GM18517 (cell line): ENCODE measurements around the gene LTA4H.
"Not testable (repeated sequence)": the region's sequence is repeated elsewhere in the genome, so short reads cannot be mapped to it uniquely, and the experiment has no call there.

Source experiments
- ATAC-seq: cut with Tn5 transposase; IDR thresholded peaks from one replicate; pipeline ENCODE4 v1.9.1; 2021; ENCODE audit warnings: mild to moderate bottlenecking, moderate library complexity; ENCODE audit not compliant: unreplicated experiment

The LTA4H gene

DNA sequence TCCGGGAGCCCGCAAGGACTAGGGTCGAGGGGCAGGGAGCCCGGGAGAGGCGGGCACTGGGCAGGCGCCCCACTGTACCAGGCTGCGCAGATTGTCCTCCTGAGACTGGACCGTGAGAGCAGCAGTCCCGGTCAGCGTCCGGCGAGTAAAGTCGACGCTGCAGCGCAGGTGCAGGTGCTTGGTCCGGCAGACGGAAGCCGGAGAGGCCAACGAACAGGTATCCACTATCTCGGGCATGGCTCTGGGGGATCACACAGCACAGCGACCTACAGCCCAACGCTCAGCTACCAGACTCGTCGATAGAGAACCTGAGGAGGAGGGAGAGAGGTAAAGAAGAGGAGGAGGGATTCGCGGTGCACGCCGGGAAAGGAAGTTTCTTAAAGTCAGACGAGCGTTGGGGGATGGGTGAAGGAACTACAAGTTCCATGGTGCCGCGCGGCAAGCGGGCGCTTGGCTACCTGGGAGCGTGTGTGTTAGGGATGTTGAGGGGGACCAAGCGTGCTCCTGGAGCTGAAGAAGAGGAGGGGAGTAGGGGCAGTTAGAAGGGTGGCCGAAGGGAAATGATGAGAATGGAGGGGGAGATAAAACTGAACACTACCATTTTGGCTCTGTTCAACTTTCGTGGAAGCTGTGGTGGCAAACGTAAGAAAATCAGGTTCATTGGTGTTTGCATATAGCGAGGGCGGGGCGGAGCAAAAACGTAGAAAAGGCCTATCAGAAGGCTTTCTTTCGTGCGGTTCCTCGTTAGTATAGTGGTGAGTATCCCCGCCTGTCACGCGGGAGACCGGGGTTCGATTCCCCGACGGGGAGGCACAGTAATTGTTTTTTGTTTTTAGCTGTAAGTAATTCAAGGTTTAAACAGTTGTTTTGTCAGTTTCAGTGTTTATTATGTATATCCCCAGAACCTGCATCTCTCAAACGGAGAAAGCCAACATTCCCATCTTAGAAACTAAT, at the start of gene LTA4H:
Gene LTA4H (minus strand): TSS at position 305 of the 954 bp plus-strand sequence. CDS start 68 bp downstream, at position 237.
- peak; percentile 90 for ATAC-seq

DNA sequence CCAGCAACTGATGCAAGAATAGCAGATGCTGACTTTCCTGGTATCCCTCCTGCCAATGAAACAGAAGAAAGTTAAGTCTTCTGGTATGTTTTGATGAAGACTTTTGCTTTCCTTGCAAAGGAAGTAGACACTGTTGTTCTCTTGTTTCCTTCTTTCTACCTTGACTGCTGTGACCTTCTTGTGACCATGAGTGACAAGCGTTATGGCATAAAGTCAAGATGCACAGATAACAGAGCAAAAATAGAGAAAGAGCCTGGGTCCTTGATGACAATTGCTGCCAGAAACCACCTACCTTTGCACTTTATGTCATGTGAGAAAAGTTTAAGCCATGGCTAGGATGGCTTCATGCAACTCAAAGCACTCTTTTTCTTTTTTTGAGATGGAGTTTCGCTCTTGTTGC, 49.2 kb upstream of the LTA4H start:
- ATAC-seq = no peak

DNA sequence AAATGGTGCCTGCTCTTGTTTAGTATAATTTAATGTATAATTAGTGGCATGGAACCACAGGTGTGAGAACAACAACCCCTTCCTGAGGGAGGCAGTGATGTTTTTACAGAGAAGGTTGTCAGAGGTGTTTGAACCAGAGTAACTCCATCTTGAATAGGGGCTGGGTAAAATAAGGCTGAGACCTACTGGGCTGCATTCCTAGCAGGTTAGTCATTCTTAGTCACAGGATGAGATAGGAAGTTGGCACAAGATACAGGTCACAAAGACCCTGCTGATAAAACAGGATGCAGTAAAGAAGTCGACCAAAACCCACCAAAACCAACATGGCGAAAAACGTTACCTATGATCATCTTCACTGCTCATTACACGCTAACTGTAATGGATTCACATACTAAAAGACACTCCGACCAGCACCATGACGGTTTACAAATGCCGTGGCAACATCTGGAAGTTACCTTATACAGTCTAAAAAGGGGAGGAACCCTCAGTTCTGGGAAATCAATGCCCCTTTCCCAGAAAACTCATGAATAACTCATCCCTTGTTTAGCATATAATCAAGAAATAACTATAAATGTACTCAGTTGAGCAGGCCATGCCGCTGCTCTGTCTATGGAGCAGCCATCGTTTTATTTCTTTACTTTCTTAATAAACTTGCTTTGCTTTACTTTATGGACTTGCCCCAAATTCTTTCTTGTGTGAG, 47.8 kb upstream of the LTA4H start:
- no peak for ATAC-seq

DNA sequence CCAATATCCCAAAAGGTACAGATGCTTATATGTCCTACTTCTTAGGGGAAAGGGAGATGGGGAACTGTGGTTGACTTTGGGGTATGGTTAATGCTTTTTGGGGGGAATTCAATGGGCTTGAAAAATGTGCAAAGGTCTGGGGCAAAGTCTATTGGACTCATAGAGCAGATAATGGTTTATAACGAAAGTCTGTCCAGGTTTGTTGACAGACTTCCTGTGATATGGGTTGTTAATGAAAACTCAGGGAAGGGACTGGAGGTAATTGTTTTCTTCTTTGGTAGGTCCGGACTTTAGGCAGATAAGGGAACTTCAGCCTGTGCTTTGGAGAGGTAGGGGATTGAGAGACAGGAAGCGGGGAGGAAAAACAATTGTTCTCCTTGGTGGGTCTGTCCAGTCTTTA, 46.2 kb upstream of the LTA4H start:
- ATAC-seq = no peak

DNA sequence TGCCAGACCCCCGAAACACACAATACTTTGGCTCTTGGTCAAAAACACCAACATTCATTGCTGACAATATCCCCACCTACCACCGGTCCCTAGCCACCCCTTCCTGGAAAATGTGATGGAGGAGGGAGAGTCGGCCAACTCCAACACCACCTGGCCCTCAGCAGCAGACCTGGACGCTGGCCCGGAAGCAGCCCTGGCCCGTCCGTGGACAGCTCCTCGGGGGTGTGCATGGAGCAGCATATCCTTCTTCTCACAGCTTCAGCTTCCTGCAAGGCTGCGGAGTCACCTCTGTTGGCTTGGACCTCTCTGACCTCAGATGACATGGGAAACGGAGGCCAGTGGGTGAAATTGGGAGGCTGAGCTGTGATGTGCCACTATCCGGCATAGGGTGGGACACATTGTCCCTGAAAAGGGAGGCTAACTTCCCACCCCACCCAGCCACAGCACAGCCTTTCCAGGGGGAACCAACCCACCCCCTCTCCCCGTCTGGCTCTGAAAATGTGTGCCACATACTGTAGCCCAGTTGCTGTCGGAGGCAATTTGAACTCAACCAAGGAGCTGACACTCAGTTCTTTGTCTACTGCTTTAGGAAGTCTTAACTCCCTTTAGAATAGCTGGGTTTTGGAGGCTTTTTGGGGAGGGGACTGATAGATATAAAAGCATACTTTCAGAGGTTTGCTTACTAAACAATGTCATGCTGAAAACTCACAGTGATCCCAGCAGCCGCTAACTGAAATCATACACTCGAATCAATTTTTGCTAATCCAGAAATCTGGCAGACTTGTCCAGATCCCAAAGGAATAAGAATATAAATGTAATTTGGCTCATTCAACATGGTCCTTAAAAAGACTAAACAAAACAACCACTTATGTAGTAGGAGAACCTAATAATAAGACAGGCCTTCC, 43.1 kb upstream of the LTA4H start:
- ATAC-seq = no peak

DNA sequence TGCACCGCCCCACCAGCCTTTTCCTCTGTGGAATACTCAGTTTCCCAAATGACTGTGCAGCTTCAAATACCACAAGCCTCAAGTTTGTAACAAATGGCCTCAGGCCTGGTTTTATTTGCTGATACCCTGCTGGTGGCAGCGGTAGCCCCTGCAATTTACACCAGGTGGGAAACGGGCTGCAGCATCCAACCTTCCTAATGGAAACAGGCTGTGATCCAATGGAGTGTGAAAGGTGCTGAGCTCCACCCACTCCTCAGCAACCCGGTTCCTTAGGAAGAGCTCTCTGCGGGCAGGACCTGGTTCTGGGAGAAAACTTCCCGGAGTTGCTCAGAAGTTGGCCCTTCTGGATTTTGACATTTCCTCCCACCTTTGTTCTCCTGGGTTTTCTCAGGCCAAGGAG, 41.7 kb upstream of the LTA4H start:
- no peak for ATAC-seq

DNA sequence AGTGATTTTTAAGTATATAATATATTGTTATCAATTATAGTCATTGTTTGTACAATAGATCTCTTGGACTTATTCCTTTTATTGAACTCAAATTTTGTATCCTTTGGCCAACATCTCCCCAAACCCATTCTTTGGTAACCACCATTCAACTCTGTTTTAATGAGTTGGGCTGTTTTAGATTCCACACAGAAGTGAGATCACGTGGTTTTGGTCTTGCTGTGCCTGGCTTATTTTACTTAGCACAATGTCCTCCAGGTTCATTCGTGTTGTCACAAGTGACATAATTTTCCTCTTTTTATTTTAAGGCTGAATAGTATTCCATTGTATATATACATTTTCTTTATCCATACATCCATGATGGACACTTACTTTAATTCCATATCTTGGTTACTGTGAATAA, 40.2 kb upstream of the LTA4H start:
- ATAC-seq = no peak

DNA sequence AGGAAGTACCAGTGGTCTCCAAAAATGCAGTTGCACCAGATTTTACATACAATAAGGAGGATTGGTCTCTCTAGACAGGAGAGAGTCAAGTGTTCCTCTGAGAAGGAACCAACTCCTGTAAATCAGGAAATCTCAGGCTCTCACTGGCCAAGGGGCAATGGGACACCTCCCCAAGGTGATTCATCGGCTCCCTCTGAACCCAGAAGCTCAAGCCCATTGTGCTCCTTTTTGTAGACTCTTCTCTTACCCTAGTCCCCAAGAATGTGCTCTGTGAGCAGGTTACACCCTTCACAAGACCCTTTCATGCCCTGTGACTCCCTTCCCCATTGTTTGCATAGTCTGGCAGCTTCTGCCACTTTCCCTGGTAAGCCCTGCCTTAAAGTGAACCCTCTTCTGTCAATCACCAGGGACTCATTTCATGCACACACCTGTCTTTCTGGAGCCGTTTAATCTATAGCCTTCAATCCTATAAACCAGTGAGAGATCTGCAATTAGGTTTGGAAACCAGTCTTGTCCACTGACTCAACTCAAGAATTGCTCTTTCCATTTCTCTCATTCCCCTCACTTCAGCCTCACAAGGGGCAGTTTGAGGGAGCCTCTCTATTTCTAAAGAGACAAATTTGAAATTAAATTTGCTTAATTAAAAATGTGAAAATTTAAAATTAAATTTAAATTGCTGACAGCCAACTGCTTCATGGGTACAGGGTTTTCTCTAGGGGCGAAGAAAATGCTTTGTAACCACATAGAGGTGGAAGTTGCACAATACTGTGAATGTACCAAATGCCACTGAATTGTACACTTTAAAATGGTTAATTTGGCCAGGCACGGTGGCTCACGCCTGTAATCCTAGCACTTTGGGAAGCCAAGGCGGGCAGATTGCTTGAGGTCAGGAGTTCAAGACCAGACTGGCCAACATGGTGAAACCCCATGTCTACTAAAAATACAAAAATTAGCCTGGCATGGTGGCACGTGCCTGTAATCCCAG, 38.3 kb upstream of the LTA4H start:
- ATAC-seq = no peak

DNA sequence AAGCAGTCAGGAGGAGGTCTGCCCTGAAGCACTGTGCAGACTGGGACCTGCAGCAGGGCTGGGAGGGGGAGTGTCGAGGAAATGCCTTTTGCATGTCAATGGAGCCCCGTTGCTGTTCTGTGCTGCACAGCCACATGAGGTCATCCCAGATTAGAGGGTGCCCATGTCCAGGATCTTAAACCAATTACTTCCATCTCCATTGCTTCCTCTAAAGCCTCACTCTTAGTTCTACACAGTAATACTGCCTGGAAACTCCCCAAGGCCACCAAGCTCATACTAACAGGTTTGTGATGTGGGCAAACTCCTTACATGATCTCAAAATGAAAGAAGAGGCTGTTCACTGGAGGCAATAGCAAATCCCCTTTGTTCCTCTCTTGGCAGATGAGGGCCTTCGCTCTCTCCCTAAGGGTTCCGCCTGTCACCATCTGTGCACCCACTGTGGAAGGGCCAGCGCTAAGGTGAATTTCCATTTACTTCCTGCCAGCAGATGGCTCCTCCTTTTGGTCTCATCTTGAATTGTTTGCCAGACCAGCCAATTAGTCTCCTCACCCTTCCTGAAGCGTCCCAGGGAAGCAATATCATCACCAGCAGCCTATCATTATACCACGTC, 35.4 kb upstream of the LTA4H start:
- no peak for ATAC-seq

DNA sequence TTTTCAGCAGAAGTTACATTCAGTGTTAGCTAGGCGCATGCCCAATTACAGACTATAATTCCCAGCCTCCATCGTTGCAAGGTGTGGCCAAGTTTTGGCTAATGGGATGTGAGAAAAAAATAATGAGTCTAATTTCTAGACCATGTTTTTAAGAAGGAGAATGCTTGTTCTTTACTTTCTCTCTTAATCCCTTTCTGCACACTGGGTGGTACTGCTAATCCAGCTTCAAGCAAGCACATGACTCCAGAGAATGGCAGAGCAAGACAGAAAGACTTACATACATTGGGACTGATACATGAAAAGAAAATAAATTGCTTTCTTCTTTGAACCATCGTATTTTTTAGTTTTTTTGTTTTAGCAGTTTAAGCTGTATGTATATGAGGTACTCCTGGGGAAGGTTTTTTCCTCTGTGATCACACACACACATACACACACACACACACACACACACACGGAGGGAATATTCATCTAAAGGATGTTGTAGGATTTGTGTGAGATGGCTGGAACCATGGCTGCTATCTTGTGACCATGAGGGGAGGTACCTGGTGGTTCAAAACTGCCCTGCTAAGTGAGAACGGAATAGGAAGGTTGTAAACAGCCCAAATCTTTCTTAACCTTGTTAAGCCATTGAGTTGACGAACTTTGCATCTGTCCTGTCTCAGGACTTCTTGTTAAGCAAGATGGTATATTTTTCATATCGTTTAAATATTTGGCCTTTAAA, 34.3 kb upstream of the LTA4H start:
- no peak for ATAC-seq

DNA sequence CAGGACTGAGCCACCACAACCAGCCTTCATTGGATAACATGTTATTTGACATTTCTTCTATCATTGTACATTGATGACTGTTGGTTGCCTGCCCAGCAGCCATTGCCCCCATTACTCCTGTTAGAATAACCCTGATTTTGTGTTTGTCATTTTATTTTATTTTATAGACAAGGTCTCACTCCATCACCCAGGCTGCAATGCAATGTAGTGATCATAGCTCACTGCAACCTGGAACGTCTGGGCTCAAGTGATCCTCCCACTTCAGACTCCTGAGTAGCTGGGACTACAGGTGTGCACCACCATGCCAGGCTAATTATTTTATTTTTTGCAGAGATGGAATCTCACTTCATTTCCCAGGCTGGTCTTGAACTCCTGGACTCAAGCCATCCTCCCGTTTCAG, 33.2 kb upstream of the LTA4H start:
- no peak for ATAC-seq

DNA sequence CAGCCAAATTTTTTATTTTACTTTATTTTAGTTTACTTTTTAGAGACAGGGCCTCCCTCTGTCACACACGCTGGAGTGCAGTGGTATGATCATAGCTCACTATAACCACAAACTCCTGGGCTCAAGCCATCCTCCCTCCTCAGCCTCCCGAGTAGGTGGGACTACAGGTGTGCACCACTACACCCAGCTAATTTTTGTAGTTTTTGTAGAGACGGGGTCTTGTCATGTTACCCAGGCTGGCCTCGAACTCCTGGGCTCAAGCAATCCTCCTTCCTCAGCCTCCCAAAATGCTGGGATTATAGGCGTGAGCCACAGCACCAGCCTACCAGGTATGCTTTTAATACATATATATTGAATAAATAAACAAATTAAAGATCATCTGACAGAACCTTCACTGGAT, 32.7 kb upstream of the LTA4H start:
- no peak for ATAC-seq

DNA sequence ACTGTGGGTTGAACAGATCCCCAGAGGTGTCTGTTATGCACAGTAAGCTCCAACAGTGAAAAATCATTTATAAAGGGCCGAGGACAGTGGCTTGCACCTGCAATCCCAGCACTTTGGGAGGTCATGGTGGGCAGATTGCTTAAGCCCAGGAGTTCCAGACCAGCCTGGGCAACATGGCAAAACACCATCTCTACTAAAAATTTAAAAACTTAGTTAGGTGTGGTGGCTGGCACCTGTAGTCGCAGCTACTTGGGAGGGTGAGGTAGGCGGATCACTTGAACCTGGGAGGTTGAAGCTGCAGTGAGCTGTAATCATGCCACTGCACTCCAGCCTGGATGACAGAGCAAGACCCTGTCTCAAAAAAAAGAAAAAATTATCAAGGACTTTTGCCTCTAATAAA, 30.4 kb upstream of the LTA4H start:
- not testable (repeated sequence) for ATAC-seq

DNA sequence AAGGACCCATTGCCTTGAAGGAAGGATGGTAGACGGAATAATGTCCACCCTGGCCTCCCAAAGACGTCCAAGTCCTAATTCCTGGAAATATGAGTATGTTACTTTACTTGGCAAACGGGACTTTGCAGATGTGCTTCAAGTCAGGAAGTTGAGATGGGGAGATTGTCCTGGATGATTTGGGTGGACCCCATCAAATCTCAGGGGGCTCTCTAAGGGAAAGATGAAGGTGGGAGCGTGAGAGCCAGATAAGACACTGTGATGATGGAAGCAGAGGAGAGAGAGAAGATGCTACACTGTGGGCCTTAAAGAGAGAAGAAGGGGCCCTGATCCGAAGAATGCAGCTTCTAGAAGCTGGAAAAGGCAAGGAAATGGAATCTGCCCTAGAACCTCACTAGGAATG, 29.6 kb upstream of the LTA4H start:
- ATAC-seq = no peak

DNA sequence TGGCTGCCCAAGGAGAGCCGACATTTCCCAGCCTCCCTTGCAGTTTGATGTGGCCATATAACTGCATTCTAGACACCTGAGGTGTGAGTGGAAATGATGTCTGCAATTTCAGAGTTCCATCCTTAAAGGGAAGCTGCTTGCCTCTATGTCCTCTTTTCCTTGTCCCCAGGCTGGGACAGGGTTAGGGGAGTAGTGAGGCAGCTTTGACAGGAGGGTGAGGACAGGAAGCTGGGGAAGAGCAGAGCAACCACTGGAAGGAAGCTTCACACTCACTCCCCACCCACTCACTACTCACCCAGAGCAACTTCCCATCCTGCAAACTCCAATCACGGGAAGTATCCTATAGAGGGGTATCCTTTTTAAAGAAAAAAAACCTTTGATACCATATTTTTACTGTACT, 28.9 kb upstream of the LTA4H start:
- ATAC-seq = no peak

DNA sequence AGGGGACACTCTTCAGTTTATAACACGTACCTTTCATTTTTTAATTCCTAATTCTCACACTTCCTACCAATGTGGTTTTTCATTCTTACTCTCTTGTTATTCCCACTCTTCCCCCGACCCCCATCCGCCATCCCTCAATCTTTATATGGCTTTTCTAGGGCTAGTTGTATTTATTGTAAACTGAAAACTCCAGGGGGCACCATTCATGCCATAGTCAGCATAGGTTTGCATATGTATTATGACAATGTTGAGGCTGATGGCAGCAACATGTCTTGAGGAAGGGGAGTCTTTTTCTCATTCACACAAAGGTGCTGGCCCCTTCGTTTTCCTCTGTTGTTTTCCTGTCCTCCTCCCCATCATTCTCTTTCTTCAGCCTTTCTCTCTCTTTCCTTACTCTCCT, 27.7 kb upstream of the LTA4H start:
- no peak for ATAC-seq

DNA sequence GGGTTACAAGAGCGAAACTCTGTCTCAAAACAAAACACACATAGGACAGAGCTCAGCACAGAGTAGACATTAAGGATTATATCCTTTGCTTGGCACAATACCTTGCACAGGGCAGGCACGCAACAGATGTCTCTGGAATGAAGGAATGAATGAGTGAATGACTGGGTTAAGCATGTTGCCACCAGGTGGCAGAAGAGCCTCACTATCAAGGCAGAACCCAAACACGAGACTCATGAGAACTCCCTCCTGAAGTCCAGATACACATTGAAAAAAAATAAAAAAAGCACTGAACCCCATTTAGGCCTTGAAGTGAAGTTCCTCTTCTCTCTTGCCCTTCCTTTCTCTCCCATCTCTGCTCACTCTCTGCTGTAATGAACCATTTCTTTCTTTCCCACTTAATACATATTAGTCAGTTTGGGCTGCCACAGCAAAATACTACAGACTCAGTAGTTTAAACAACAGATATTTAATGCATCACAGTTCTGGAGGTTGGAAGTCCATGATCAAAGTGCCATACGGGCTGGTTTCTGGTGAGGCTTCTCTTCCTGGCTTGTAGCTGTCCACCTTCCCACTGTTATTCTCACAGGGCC, 26.6 kb upstream of the LTA4H start:
- peak; percentile 88 for ATAC-seq

DNA sequence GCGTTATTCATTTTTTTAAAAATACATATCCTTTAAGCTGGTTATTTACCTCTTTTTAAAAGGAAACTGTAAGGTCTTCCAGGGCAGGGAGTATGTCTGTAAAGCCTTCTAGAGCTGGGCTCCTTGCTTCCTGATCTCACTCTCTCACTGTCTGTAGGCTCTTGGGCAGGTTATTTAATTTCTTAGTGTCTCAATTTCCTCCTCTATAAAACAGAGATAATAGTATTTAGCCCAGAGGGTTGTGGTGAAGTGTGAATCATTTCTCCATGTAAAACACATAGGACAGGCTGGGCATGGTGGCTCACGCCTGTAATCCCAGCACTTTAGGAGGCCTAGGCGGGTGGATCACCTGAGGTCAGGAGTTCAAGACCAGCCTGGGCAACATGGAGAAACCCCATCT, 25.9 kb upstream of the LTA4H start:
- no peak for ATAC-seq

DNA sequence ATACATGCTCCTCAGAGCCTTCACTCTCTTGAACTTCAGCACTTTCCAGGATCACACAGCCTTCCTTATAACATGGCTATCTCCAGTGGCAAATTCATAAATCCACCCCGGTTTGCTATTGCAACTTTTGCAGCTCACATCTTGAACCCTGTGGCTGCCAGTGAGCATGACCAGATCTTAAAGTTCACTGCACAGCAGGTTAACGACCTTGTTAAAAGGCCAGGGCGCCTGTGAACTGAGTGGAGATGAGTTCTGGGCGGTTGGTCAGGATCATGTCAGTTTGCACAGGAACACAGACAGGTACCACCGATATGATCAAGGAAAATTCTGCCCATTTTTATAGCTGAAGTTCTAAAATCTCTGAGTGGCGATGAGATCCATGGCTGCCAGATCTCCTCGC, 24.7 kb upstream of the LTA4H start:
- ATAC-seq = no peak
